GM04503 (cell line): ENCODE data around the gene EFNA4.
"Not testable (repeated sequence)": the region's sequence is repeated elsewhere in the genome, so short reads cannot be mapped to it uniquely, and the experiment has no call there.

ENCODE experiments used
- DNase-seq: peaks from one replicate; pipeline ENCODE4 v3.0.0-alpha.2; 2012; ENCODE audit warnings: low read depth

Gene EFNA4

DNA sequence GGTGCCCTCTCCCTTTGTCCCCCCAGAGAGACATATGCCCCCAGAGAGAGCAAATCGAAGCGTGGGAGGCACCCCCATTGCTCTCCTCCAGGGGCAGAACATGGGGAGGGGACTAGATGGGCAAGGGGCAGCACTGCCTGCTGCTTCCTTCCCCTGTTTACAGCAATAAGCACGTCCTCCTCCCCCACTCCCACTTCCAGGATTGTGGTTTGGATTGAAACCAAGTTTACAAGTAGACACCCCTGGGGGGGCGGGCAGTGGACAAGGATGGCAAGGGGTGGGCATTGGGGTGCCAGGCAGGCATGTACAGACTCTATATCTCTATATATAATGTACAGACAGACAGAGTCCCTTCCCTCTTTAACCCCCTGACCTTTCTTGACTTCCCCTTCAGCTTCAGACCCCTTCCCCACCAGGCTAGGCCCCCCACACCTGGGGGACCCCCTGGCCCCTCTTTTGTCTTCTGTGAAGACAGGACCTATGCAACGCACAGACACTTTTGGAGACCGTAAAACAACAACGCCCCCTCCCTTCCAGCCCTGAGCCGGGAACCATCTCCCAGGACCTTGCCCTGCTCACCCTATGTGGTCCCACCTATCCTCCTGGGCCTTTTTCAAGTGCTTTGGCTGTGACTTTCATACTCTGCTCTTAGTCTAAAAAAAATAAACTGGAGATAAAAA is 23.5 kb downstream of the EFNA4 start:
- no peak for DNase-seq

DNA sequence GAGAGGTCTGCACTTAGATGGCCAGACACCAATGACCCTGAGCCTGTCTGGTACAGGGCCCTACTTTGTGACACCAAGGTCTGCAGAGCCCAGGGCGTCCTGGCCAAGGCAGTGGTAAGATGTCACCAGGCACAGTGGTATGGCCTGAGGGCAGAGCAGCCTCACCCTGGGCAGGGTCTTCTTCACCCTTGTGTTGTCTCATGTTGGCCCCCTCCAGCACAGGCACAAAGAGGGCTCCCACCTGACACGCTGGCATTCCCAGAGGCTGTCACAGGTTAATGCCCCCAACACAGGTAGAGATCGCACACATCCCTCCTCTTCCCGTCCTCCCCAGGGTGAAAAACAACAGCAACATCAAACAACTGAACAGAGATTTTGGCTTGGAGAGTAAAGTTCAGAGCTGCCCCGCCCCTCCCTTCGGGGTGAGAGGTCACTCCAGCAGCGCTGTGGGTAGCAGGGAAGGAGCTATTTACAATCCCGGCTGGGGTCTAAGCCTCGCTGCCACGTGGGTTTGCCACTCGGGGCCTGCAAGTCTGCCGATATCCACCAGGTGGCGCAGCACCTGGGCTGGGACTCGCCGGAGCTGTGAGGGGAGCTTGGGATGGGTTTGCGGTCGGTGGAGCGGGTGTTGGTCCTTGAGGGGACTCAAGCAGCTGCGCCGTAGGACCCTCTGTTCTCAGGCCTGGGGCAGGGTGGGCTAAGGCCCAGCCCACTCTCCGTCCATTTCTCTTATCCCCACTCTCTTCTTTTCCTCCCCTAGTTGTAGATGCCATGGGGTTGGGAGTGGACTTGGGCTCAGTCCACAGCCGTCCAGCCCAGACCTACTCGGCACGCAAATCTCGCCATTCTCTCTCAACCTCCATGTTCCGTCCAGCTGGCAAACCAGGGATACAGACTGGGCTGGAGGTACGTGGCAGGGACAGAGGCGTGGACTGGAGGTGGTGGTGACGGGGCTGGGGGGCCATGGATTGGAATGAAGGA is 27.8 kb downstream of the EFNA4 start:
- DNase-seq: no peak

DNA sequence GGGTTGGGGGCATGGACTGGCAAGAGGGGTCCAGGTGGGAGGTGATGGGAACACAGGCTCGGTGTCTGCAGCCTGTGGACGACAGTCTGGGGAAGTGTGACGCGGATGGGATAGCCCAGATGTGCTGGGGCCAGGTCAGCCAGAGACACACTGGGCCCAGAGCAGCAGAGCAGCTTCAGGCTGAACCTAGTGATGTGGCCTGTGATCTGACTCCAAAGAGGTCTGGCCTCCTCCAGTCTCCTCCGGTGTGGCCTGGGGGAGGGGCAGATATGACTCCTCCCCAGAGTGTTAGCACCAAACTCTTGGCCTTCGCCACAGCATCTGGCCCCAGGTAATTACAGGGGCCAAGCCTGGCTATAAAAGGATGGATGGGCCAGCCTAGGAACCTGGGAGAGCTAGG is 28.6 kb downstream of the EFNA4 start:
- no peak for DNase-seq

DNA sequence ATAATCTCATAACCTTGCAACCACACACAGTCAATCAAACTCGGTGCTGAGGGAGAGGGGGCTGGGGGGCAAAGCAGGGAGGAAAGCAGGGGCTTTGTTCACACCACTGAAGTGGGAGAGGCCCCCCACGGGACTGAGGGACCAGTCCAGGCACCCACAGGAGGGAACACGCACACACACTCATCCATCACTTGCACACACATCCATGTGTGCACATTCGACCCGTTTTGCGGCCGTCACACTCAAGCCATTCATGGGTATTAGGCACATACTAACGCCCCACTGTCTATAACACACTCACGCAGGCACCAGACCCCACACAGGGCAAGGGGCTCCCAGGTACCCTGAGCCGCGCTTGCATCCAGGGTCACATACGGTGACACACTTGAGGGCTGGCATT is 29.1 kb downstream of the EFNA4 start:
- DNase-seq: no peak

DNA sequence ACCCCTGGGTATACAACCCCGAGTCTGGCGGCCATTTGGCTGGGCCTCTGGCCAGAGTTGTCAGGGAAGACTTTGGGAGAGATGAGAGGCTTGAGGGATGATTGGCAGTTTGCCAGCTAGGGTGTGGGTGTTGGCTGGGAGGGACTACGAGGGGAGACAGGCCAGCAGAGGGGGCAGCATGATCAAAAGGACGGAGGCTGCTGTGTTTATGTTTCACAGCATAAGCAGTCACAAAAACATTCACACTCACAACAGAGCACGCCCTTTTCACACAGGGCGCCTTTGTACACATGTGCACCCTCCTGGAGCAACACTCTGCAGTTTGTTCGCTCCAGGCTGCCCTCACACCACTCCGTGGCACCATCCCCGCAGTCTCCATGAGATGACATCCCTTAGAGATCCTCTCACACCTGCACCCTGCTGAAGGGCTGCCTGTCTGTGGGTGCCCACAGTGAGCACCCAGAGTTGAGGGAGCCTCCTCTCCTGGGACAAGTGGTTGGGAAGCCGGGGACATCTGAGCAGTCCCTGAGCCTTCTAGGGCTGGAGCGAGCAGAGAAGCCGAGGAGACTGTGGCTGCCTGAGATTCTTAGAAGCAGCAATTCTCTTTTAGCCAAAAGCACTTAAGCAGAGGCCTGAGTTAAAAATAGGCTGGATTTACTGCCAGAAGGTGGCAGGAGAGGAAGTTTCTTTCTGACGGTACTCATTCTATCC is 30.5 kb downstream of the EFNA4 start:
- DNase-seq: no peak

DNA sequence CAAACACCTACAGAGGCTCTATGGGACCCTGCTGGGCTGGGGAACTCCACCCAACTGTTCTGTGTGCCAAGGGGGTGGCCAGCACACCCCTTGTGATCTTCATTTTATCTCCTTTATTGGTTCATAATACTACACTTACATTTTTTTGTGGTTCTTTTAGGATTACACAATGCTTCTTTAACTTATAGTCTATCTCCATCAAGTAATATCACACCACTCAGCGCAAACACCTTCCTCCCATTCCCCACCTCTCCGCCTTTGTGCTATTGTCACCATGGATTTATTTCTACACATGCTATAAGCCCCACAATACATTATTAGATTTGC is 31.0 kb downstream of the EFNA4 start:
- no peak for DNase-seq

DNA sequence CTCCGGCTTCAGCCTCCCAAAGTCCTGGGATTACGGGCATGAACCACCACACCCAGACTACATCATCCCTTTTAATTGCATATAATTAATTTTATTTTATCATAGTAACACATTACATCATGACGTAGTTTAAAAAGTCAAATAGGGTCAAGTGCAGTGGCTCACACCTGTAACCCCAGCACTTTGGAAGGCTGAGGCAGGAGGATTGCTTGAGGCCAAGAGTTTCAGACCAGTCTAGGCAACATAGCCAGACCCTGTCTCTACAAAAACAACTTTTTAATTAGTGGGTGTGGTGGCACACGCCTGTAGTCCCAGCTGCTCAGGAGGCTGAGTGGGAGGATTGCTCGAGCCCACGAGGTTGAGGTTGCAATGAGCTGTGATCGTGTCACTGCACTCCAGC is 35.8 kb downstream of the EFNA4 start:
- DNase-seq: no peak

DNA sequence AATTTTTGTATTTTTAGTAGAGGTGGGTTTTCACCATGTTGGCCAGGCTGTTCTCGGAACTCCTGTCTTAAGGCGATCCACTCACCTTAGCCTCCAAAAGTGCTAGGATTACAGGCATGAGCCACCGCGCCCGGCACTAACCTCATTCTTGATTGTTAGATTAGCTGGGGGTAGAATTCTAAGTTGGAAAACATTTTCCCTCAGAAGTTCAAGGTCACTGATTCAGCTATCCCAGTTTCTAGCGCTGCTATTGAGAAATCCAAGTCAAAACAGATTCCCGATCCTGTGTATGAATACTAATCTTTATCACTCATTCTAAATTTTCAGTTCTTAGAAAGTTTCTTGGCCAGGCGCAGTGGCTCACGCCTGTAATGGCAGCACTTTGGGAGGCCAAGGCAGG is 39.8 kb downstream of the EFNA4 start:
- no peak for DNase-seq

DNA sequence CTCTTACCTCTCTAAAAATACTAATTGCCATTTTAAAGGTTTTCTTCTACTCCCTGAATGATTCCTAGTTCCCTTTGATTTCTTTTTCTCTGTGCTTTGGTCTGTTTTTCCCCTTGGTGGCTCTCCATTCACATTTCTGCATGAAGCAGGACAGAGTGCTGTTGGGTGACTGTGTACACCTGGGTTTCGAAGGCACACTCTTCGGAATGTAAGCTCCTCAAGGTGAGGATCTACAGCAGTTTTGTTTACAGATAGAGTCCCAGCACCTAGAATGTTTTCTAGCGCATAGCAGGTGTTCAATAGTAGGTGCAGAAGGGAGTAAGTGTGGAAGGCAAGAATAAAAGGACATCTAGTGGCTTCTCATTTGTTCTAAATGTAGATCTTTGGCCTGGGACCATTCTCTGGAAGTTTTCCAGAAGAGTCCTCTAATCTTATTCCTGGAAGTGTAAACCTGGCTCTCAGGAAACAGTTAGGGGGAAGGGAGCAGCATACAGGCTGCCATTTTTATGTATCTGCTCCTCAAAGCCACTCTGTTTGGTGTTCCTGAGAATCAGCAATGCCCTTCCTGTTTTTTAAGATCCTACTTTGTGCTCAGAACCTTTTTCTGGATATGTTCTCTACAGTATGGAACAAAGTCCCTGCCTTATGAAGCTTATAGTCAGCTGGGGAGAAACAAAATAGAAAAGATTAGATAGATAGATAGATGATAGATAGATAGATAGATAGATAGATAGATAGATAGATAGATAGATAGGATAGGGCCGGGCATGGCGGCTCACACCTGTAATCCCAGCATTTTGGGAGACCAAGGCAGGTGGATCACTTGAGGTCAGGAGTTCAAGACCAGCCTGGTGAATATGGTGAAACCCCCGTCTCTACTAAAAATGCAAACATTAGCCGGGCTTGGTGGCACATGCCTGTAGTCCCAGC is 41.3 kb downstream of the EFNA4 start:
- DNase-seq: no peak

DNA sequence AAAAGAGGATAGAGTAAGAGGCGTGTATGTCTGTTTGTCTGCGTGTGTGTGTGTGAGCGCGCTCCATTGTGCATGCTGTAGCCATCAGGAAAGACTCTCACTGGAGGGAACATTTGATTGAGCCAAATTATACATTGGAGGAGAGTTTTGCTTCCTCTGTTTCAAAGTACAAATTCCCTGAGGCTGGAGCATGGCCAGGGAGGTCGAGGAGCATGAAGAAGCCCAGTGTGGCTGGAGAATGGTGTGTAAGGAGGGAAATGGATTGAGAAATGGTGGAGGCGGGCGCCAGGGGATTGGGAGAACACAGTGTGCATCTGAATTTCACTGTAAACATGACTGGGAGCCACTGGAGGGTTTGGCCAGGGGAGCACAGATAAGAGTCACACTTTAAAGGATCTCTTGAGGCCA is 42.1 kb downstream of the EFNA4 start:
- no peak for DNase-seq

DNA sequence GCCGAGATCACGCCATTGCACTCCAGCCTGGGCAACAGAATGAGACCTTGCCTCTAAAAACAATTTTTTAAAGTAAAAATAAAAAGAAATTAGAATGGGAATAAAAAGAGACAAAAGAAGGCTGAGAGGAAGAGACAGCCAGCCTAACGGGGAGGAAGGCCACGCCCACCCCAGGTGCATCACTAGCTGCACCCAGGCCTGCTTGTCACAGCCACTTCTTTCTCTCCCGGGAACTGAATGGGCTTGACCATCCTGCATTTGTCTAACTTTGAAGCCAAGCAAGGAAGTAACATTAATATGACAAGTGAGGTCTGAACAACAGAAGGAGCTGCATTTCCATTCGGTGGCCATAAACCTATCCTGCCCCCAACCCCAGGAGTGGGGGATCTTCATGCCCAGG is 43.3 kb downstream of the EFNA4 start:
- DNase-seq: no peak

DNA sequence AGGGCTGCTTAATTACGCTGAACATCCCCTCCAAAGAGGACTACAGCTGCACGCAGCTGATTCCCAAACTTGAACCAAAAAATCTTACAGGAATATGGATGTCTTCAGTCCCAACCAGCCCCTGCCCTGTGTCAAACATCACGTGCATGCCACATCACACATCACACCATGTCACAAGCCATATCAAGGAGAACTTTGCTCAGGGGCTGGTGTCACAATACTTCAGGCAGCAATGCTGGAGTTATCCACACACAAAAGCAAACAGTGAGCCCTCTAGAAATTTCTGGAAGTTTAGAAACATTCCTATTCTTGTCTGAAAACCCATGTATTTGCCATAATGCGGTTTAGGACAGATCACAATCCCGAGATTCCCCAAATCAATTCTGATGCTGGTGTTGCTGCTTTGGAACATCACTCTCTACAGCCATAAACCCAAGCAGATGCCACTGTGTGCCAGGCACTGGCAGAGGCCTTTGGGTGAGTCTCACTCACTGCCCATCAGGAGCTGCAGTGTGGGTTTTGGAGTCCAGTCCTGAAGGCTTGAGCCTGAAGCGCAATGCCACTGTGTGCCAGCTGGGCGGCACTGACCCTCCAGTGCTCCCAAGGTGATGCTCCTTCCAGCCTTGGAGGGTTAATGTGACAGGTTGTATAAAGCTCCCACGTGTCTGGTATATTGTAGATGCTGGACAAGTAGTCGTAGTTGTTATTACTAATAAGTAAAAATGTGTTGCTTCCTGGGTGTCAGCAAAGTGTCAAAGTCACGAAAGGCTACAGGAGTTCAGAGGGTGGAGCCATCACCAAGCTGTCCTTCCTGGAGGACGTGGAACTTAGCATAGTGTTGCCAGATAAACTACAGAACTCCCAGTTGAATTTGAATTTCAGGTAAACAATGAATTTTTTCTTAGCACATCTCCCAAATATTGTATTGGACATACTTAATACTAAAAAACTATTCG is 44.0 kb downstream of the EFNA4 start:
- no peak for DNase-seq

DNA sequence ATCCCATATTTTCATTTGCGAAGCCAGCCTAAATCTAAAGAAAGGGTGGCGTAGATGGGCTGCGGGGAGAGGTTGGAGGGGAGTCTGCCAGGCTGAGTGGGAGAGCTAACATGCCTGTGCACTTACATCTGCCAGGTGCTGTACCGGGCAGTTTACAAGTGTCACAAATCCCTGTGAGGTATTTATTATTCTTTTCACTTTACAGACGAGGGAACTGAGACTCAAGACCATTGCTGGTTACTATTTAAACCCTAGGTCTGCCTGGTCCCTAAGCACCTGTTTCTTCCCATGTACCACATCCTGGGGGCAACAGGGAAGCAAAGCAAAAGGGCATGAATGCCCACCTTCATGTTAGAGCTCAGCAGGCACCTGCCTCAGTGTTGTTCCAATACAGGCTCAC is 44.8 kb downstream of the EFNA4 start:
- no peak for DNase-seq

DNA sequence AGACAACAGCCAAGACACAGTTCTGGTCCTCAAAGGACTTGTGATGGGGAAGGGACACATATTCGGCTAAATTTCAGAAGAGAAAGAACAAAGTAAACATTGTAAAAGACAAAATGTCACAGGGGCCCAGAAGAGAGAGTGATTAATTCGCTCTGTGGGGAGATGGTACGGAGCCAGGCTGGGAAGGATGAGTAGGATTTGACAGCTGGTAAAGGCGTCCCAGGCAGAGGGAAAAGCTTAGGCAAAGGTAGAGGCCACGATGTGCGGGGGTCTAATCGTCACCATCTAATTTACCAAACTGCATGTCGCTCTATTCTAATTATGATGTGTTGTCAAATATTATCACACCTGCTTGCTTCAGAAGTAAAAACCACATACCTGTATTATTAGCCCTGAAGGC is 46.8 kb downstream of the EFNA4 start:
- DNase-seq: no peak

DNA sequence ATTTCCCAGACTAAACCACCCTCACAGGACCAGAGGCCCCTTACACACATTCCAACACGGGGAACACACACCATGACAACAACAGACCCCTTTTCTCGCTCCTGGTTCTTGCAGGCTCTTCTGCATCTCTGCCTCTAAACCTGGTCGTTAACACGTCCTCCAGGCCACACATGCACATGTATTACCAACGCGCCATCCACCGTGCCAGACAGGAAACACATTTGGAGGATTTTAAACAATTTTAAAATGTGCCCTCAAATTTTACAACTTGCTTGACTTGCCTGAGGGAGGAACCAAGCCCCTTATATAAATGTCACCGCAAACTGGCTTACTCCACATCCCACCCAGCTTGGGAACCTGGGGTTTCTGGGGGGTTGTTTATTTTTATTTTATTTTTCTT is 47.3 kb downstream of the EFNA4 start:
- DNase-seq: no peak

DNA sequence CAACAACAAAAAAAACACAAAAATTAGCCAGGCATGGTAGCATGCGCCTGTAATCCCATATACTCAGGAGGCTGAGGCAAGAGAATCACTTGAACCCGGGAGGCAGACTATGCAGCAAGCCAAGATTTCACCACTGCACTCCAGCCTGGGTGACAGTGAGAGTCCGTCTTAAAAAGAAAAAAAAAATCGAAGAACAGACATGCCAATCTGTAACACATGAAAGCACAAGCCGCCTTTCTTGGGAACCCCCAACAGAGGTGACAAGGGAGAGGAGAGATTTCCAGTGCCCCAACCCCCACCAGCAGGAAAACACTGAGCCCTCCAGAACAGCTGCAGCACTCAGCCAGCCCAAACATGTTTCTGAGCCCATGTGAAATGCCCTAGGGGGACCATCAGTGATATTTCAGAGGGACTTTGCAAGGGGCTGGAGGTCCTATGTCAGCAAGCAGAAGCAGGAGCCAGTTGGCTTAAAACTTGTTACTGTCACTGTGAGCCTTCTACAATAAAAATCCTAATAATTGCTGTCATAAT is 50.0 kb downstream of the EFNA4 start:
- no peak for DNase-seq

DNA sequence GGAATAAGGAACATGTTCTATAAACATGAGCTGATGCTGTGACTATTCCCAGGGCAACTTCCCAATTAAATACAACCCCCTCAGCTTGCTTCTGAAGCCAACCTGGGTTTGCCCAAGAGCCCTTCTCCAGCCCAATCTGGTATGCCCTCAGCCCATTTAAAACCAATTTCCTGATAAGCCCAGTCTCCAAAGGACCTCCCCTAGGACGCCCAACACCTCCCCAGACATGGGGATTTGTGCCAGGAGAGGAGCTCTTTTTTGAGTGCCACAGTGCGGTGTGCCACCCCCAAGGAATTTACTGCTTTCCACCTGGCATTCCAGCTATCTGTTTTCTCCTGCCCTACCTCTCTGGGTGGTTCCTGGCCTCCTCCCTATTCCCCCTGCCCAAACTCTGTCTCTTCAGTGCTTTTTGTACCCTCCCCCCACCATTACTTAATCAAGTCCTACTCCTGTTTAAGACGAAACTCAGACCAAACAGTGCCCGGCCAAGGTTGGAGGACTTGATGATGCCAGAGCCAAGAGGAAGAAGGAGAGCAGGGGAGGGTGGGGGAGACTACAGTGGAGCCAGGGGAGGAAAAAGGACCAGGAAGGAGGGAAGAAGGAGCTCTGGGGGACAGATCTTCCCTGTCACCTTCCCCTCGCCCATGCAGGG is 52.7 kb downstream of the EFNA4 start:
- DNase-seq: no peak

DNA sequence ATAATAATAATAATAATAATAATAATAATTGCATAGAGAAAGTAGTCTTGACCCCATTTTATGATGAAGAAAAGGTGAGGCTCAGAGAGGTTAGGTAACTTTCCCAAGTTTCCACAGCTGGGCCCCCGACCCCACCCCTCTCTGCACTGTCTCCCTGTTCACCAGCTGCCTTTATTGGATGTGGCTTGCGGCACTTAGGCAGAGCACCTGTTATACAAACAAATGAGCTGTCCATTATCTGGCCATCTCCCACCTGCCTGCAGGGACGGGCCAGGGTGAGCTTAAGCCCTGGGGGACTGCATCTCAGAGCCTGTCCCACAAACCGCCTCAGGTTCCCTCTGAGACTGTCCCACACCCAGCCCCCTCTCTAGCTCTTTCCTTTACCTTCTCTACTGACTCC is 54.1 kb downstream of the EFNA4 start:
- DNase-seq: no peak

DNA sequence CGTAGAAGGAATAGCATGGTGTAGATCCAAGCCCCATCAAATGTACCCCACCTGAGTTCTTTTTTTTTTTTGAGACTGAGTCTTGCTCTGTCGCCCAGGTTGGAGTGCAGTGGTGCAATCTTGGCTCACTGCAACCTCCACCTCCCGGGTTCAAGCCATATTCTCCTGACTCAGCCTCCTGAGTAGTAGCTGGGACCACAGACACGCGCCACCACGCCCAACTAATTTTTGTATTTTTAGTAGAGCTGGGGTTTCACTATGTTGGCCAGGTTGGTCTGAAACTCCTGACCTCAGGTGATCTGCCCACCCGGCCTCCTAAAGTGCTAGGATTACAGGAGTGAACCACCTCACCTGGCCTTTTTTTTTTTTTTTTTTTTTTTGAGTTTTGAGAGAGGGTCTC is 54.5 kb downstream of the EFNA4 start:
- DNase-seq: not testable (repeated sequence)
